ENCODE data around the gene MMS19.
"Not testable (repeated sequence)": the region's sequence is repeated elsewhere in the genome, so short reads cannot be mapped to it uniquely, and the experiment has no call there.

MMS19 gene

GRCh38 chr10:97502916-97503315 lies 4.7 kb upstream of the MMS19 start:
- DNase-seq (ENCODE audit: low read depth in 1 of 2, low spot score in 1 of 2): no peak

- no peak for DNase-seq (ENCODE audit: low read depth in 1 of 2, low spot score in 1 of 2)
Measured at GRCh38 chr10:97500297-97500575, 2.0 kb upstream of the MMS19 start.

GRCh38 chr10:97499561-97500296 lies 1.5 kb upstream of the MMS19 start:
- no peak for DNase-seq (ENCODE audit: low read depth in 1 of 2, low spot score in 1 of 2)

GRCh38 chr10:97498841-97499560 lies 779 bp upstream of the MMS19 start, which contains the start of gene UBTD1:
Gene UBTD1 (plus strand): TSS chr10:97498924. CDS start chr10:97499204, 280 bp downstream.
- DNase-seq (ENCODE audit: low read depth in 1 of 2, low spot score in 1 of 2): peak; percentile 4 to 9

GRCh38 chr10:97497572-97498075 lies 598 bp downstream of the MMS19 start:
- DNase-seq (ENCODE audit: low read depth in 1 of 2, low spot score in 1 of 2): peak; percentile 51 to 75

- DNase-seq (ENCODE audit: low read depth in 1 of 2, low spot score in 1 of 2): no peak
Measured at GRCh38 chr10:97494863-97495506, 3.2 kb downstream of the MMS19 start.

GRCh38 chr10:97494151-97494550 lies 4.1 kb downstream of the MMS19 start:
- DNase-seq (ENCODE audit: low read depth in 1 of 2, low spot score in 1 of 2): no peak

- no peak for DNase-seq (ENCODE audit: low read depth in 1 of 2, low spot score in 1 of 2)
Measured at GRCh38 chr10:97490592-97490991, 7.6 kb downstream of the MMS19 start.

- no peak for DNase-seq (ENCODE audit: low read depth in 1 of 2, low spot score in 1 of 2)
Measured at GRCh38 chr10:97485647-97486281, 12.5 kb downstream of the MMS19 start.

GRCh38 chr10:97483921-97484320 lies 14.3 kb downstream of the MMS19 start:
- DNase-seq (ENCODE audit: low read depth in 1 of 2, low spot score in 1 of 2): no peak

- no peak for DNase-seq (ENCODE audit: low read depth in 1 of 2, low spot score in 1 of 2)
Measured at GRCh38 chr10:97483506-97483905, 14.7 kb downstream of the MMS19 start.

- no peak for DNase-seq (ENCODE audit: low read depth in 1 of 2, low spot score in 1 of 2)
Measured at GRCh38 chr10:97482381-97482780, 15.8 kb downstream of the MMS19 start.

- DNase-seq (ENCODE audit: low read depth in 1 of 2, low spot score in 1 of 2): no peak
Measured at GRCh38 chr10:97481071-97481470, 17.2 kb downstream of the MMS19 start.

- DNase-seq (ENCODE audit: low read depth in 1 of 2, low spot score in 1 of 2): no peak
Measured at GRCh38 chr10:97479939-97480338, 18.3 kb downstream of the MMS19 start.

- not testable (repeated sequence) for DNase-seq (ENCODE audit: low read depth in 1 of 2, low spot score in 1 of 2)
Measured at GRCh38 chr10:97479410-97479809, 18.8 kb downstream of the MMS19 start.

- no peak for DNase-seq (ENCODE audit: low read depth in 1 of 2, low spot score in 1 of 2)
Measured at GRCh38 chr10:97475936-97476594, 22.2 kb downstream of the MMS19 start.

- DNase-seq (ENCODE audit: low read depth in 1 of 2, low spot score in 1 of 2): no peak
Measured at GRCh38 chr10:97474918-97475317, 23.3 kb downstream of the MMS19 start.

GRCh38 chr10:97468781-97469180 lies 29.4 kb downstream of the MMS19 start:
- not testable (repeated sequence) for DNase-seq (ENCODE audit: low read depth in 1 of 2, low spot score in 1 of 2)

GRCh38 chr10:97468162-97468561 lies 30.1 kb downstream of the MMS19 start:
- no peak for DNase-seq (ENCODE audit: low read depth in 1 of 2, low spot score in 1 of 2)

- no peak for DNase-seq (ENCODE audit: low read depth in 1 of 2, low spot score in 1 of 2)
Measured at GRCh38 chr10:97466755-97467154, 31.5 kb downstream of the MMS19 start.

GRCh38 chr10:97465982-97466381 lies 32.2 kb downstream of the MMS19 start:
- DNase-seq (ENCODE audit: low read depth in 1 of 2, low spot score in 1 of 2): no peak
